Upper lobe of right lung (tissue), 1 donor: Measurements from ENCODE around the gene SLC22A3. TPM values are rescaled to one million over a fixed set of nuclear protein-coding genes. Genes with fewer than 3 reads are reported as not detected.
A peak's percentile ranks its signal among the peaks of the same experiment; 100 is the strongest.

Source experiments
- ATAC-seq: fragments of 200-7000 bp; cut with Tn5 transposase; one replicate; pipeline ENCODE4 v1.9.1; 2020; ENCODE audit warnings: mild to moderate bottlenecking, moderate library complexity
- DNase-seq: peaks from one replicate; pipeline ENCODE4 v3.0.0-alpha.2; 2020
- H3K27ac ChIP-seq: fragments of 200-600 bp; one replicate; pipeline ENCODE4 v1.8.0; 2022
- H3K27me3 ChIP-seq: fragments of 200-600 bp; one replicate; pipeline ENCODE4 v1.8.0; 2022; ENCODE audit warnings: mild to moderate bottlenecking
- H3K36me3 ChIP-seq: fragments of 200-600 bp; one replicate; pipeline ENCODE4 v1.8.0; 2022
- H3K4me1 ChIP-seq: fragments of 200-600 bp; one replicate; pipeline ENCODE4 v1.8.0; 2022
- H3K4me3 ChIP-seq: fragments of 200-600 bp; one replicate; pipeline ENCODE4 v1.8.0; 2022; ENCODE audit warnings: mild to moderate bottlenecking
- H3K9me3 ChIP-seq: fragments of 200-600 bp; one replicate; pipeline ENCODE4 v1.8.0; 2022
- CTCF ChIP-seq: fragments of 200-600 bp; IDR thresholded peaks from one replicate; pipeline ENCODE4 v1.8.0; 2022; ENCODE audit warnings: antibody characterized with exemption
- intact Hi-C: fragments of 100-400 bp; cut with DNase I; formaldehyde crosslinking; loops from one replicate; pipeline ENCODE4 v1.11.0; 2022
- total RNA-seq: library from RNA; stranded (reverse); fragmentation: NEBNext Ultra II Directional; extraction: Animal tissue kit (Norgen Biotek cat#: 25700); gene quantifications from one replicate; pipeline ENCODE4 v1.2.1, GENCODE V29; 2021
- donor health status: DM: no; HTN: yes; CAD: no; lungs with severe emphysema.

The SLC22A3 gene
- total RNA-seq, 1 donor from 2014 or later = 30.6 TPM

GRCh38 chr6:160378218-160378617 is 30.0 kb downstream of the SLC22A3 start:
- TF ChIP-seq CTCF = no peak
- DNase-seq (no peak), ATAC-seq (peak; percentile 21)
- Histone ChIP-seq H3K4me3 (no peak overlapping the region), H3K9me3 (no peaks in the 10 kb centered on the region), H3K4me1 (no peaks in the 10 kb centered on the region), H3K27ac (no peak overlapping the region), H3K27me3 (no peaks in the 10 kb centered on the region), H3K36me3 (no peaks in the 10 kb centered on the region)
- intact Hi-C loops = no loop called here

GRCh38 chr6:160378882-160379281 is 30.7 kb downstream of the SLC22A3 start:
- ATAC-seq (no peak), DNase-seq (no peak)
- intact Hi-C loops = no loop called here
- no peak for TF ChIP-seq CTCF
- Histone ChIP-seq H3K27ac (no peak overlapping the region), H3K4me1 (no peaks in the 10 kb centered on the region), H3K36me3 (no peaks in the 10 kb centered on the region), H3K4me3 (no peak overlapping the region), H3K9me3 (no peaks in the 10 kb centered on the region), H3K27me3 (no peaks in the 10 kb centered on the region)

GRCh38 chr6:160379466-160379865 is 31.3 kb downstream of the SLC22A3 start:
- intact Hi-C loops = no loop called here
- no peak for TF ChIP-seq CTCF
- Histone ChIP-seq H3K36me3 (no peaks in the 10 kb centered on the region), H3K27ac (no peak overlapping the region), H3K27me3 (no peaks in the 10 kb centered on the region), H3K4me3 (no peak overlapping the region), H3K9me3 (no peaks in the 10 kb centered on the region), H3K4me1 (no peaks in the 10 kb centered on the region)
- DNase-seq (no peak), ATAC-seq (no peak)

- H3K4me1 ChIP-seq = no peaks in the 10 kb centered on the region
- intact Hi-C loops = no loop called here
- ATAC-seq (no peak), DNase-seq (no peak)
- H3K27me3 ChIP-seq = no peaks in the 10 kb centered on the region
- TF ChIP-seq CTCF = no peak
- no peaks in the 10 kb centered on the region for H3K36me3 ChIP-seq
- no peak overlapping the region for H3K27ac ChIP-seq
- H3K4me3 ChIP-seq = no peak overlapping the region
- H3K9me3 ChIP-seq = no peaks in the 10 kb centered on the region
Observed at GRCh38 chr6:160382946-160383345, 34.8 kb downstream of the SLC22A3 start.

- Histone ChIP-seq H3K36me3 (no peaks in the 10 kb centered on the region), H3K27ac (no peak overlapping the region), H3K27me3 (no peaks in the 10 kb centered on the region), H3K4me1 (no peaks in the 10 kb centered on the region), H3K4me3 (no peak overlapping the region), H3K9me3 (no peaks in the 10 kb centered on the region)
- intact Hi-C loops = no loop called here
- DNase-seq (no peak), ATAC-seq (peak; percentile 83)
- no peak for TF ChIP-seq CTCF
Observed at GRCh38 chr6:160386869-160387530, 38.8 kb downstream of the SLC22A3 start.
